ENCODE measurements around the gene XRCC5.

- TF ChIP-seq CTCF (IDR thresholded peaks at IDR 0.05) (no peak), POLR2A (IDR thresholded peaks at IDR 0.05) (no peak)
Measured at GRCh38 chr2:216132585-216132984, 23.4 kb downstream of the XRCC5 start.
